Activated T-helper 2 cell treated with anti-CD3 and anti-CD28 coated beads, Interferon-gamma antibody, Interleukin-2, Interleukin-4, amounts not matched to agents 10 μg/mL and 5 μg/mL and 100 μg/mL, durations not matched to agents 14 hours and 24 hours and 36 hours (primary cell): ENCODE results near the gene WDR18. TPM values are rescaled to one million over a fixed set of nuclear protein-coding genes. Genes with fewer than 3 reads are reported as not detected.
A peak's percentile ranks its signal among the peaks of the same experiment; 100 is the strongest.
"Not testable (repeated sequence)": the region's sequence is repeated elsewhere in the genome, so short reads cannot be mapped to it uniquely, and the experiment has no call there.

ENCODE experiments used
- DNase-seq: peaks from one replicate; pipeline ENCODE4 v3.0.0; 2021; ENCODE audit warnings: low spot score
- H3K27ac Mint-ChIP-seq: one replicate; pipeline ENCODE4 v1.8.0; 2021; ENCODE audit warnings: mixed read lengths
- H3K27me3 Mint-ChIP-seq: one replicate; pipeline ENCODE4 v1.8.0; 2021; ENCODE audit warnings: low read depth, mixed read lengths
- H3K36me3 Mint-ChIP-seq: one replicate; pipeline ENCODE4 v1.8.0; 2021; ENCODE audit warnings: low read depth, mixed read lengths
- H3K4me1 Mint-ChIP-seq: one replicate; pipeline ENCODE4 v1.8.0; 2021; ENCODE audit warnings: low read depth, mixed read lengths
- H3K4me3 Mint-ChIP-seq: one replicate; pipeline ENCODE4 v1.8.0; 2021; ENCODE audit warnings: low read depth, mild to moderate bottlenecking, moderate library complexity, mixed read lengths
- H3K9me3 Mint-ChIP-seq: one replicate; pipeline ENCODE4 v1.8.0; 2021; ENCODE audit warnings: mixed read lengths
- intact Hi-C: fragments of 100-400 bp; cut with micrococcal nuclease; formaldehyde crosslinking; loops from one replicate; pipeline ENCODE4 v1.15.1; 2023
- total RNA-seq: library from RNA; stranded (reverse); gene quantifications from 2 replicates; pipeline ENCODE4 v1.2.3, GENCODE V29; 2022

The WDR18 gene
- total RNA-seq, 1 donor from 2014 or later = 94.9 TPM

DNA sequence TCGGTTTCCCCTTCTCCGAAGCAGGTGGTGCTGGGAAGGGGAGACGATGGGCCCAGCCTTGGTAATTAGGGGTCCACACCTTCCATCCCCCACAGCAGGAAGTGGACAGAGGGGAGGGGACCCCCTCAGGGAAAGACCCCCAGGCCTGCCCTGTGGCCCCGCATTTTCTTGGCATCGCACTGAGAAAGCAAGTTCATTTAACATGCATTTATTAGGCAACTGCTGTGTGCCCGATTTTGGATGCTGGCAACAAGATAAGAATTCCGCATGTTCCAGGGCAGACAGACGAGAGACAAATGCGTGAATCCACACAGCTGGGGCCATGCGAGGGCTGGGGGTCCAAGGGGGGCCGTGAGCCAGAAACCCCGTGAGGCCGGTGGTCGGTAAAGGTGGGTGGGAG lies 29.9 kb upstream of the WDR18 start:
- no peak for DNase-seq
- Mint-ChIP-seq H3K36me3 (no peaks in the 10 kb centered on the region), H3K4me3 (no peak overlapping the region), H3K9me3 (no peaks in the 10 kb centered on the region), H3K4me1 (peaks cover 4% of the 10 kb centered on the region), H3K27ac (no peak overlapping the region), H3K27me3 (no peaks in the 10 kb centered on the region)
- intact Hi-C loops = no loop called here

- DNase-seq = no peak
- no peaks in the 10 kb centered on the region for H3K27me3 Mint-ChIP-seq
- intact Hi-C loops = no loop called here
- H3K9me3 Mint-ChIP-seq = no peaks in the 10 kb centered on the region
- H3K27ac Mint-ChIP-seq = no peak overlapping the region
- peaks cover 4% of the 10 kb centered on the region for H3K4me1 Mint-ChIP-seq
- no peaks in the 10 kb centered on the region for H3K36me3 Mint-ChIP-seq
- no peak overlapping the region for H3K4me3 Mint-ChIP-seq
Observed at GRCh38 chr19:954672-955494, 29.3 kb upstream of the WDR18 start.

GRCh38 chr19:955803-956765 lies 28.1 kb upstream of the WDR18 start:
- intact Hi-C loops = no loop called here
- DNase-seq = no peak
- Mint-ChIP-seq H3K27me3 (no peaks in the 10 kb centered on the region), H3K36me3 (no peaks in the 10 kb centered on the region), H3K4me3 (no peak overlapping the region), H3K27ac (no peak overlapping the region), H3K4me1 (peaks cover 2% of the 10 kb centered on the region), H3K9me3 (no peaks in the 10 kb centered on the region)

DNA sequence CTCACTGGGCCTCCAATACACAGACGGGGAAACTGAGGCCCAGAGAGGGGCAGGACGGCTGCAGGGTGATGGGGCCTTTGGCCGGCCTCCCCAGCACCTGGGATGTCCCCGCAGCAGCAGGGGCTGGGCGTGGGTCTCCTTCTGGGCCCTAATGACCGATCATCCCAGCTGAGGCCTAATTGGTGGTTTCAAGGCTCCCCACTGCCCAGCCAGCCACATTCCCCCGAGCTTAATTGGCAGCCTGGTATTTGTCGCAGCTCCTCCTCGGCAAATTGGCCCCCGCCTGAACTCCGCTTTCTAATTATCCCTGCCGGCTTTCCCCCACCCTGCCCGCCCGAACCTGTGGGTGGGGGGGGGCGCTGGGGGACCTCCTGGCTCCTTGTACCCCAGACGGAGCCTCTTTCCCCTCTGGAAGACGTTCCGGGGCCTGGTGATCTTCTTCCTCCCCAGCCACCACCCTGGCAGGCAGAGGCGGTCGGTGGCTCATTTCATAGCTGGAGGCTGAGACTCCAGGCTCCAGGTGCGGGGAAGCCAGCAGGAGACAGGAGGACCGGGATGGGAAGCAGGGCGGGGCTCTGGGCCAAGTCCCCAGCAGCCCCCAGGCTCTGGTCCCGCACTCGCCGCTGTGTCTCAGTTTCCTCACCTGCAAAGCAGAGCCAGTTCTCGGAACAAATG lies 27.2 kb upstream of the WDR18 start:
- Mint-ChIP-seq H3K9me3 (no peaks in the 10 kb centered on the region), H3K27me3 (no peaks in the 10 kb centered on the region), H3K36me3 (no peaks in the 10 kb centered on the region), H3K4me1 (peaks cover 3% of the 10 kb centered on the region), H3K27ac (no peak overlapping the region), H3K4me3 (no peak overlapping the region)
- intact Hi-C loops = no loop called here
- DNase-seq = no peak

DNA sequence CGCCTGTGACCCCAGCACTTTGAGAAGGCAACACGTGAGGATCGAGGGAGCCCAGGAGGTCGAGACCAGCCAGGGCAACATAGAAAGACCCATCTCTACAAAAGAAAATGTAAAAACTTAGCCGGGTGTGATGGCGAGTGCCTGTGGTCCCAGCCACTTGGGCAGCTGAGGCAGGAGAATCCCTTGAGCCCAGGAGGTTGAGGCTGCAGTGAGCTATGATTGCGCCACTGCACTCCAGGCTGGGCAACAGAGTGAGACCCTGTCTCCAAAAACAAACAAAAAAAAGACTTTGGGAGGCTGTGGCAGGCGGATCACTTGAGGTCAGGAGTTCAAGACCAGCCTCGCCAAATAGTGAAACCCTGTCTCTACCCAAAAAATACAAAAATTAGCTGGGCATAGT lies 26.6 kb upstream of the WDR18 start:
- H3K4me1 Mint-ChIP-seq, H3K36me3 Mint-ChIP-seq, H3K9me3 Mint-ChIP-seq, DNase-seq, H3K4me3 Mint-ChIP-seq, H3K27ac Mint-ChIP-seq, H3K27me3 Mint-ChIP-seq, intact Hi-C loops: not testable (repeated sequence)

DNA sequence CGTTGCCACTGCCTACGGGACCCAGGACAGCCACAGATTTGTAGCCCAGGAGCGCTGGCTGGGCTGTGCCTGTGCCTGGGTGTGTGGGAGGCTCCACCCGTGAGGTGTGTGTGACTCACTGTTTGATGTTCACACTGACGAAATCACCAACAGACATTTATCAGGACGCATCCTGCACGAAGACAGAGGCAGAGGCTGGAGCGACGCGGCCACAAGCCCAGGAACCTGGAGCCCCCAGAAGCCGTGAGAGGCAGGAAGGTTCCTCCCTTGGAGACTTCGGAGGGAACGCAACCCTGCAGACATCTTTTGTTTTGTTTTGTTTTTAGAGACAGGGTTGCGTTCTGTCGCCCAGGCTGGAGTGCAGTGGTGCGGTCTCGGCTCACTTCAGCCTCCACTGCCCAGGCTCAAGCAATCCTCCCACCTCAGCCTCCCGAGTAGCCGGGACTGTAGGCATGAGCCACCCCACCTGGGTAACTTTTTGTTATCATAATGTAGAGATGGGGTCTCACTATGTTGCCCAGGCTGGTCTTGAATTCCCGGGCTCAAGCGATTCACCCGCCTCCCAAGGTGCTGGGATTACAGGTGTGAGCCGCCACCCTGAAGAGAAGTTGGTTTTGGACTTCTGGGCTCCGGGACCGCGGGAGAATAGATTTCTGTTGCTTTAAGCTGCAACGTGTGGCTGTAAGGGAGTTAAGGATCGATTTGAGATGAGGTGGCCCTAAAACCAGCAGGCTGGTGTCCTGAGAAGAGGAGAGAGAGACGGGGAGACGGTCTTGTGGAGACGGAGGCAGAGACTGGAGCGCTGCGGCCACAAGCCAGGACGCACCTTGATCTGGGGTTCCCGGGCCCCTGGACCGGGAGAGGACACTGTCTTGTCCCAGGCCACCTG lies 24.9 kb upstream of the WDR18 start:
- DNase-seq = no peak
- H3K36me3 Mint-ChIP-seq = peaks cover 3% of the 10 kb centered on the region
- no peak overlapping the region for H3K4me3 Mint-ChIP-seq
- intact Hi-C loops = no loop called here
- H3K4me1 Mint-ChIP-seq = peaks cover 7% of the 10 kb centered on the region
- H3K27ac Mint-ChIP-seq = peak overlapping the region; percentile 22
- no peaks in the 10 kb centered on the region for H3K9me3 Mint-ChIP-seq
- H3K27me3 Mint-ChIP-seq = no peaks in the 10 kb centered on the region

DNA sequence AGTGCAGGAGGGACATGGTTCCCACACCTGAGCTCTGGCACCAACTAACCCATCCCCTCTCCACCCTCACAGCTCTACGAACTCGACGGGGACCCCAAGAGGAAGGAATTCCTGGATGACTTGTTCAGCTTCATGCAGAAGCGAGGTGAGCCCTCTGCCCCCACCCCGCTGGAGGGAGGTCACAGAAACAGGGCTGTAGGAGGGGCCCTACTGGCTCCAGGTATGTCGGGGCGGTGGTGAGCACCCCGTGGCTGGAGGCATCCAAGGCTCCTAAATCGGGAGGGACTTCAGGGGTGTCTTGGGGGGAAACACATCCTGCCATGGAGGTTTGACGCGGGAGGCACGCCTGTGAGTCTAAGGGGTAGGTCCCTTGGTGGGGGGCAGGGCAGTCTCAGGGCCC lies 24.1 kb upstream of the WDR18 start:
- peaks cover 6% of the 10 kb centered on the region for H3K36me3 Mint-ChIP-seq
- intact Hi-C loops = no loop called here
- H3K27me3 Mint-ChIP-seq = no peaks in the 10 kb centered on the region
- no peak overlapping the region for H3K27ac Mint-ChIP-seq
- no peaks in the 10 kb centered on the region for H3K9me3 Mint-ChIP-seq
- H3K4me3 Mint-ChIP-seq = no peak overlapping the region
- H3K4me1 Mint-ChIP-seq = peaks cover 7% of the 10 kb centered on the region
- no peak for DNase-seq

- no peak for DNase-seq
- H3K9me3 Mint-ChIP-seq = no peaks in the 10 kb centered on the region
- intact Hi-C loops = no loop called here
- no peaks in the 10 kb centered on the region for H3K27me3 Mint-ChIP-seq
- H3K27ac Mint-ChIP-seq = no peak overlapping the region
- H3K4me3 Mint-ChIP-seq = no peak overlapping the region
- H3K4me1 Mint-ChIP-seq = peaks cover 7% of the 10 kb centered on the region
- H3K36me3 Mint-ChIP-seq = peaks cover 11% of the 10 kb centered on the region
Observed at GRCh38 chr19:960601-960938, 23.6 kb upstream of the WDR18 start.

DNA sequence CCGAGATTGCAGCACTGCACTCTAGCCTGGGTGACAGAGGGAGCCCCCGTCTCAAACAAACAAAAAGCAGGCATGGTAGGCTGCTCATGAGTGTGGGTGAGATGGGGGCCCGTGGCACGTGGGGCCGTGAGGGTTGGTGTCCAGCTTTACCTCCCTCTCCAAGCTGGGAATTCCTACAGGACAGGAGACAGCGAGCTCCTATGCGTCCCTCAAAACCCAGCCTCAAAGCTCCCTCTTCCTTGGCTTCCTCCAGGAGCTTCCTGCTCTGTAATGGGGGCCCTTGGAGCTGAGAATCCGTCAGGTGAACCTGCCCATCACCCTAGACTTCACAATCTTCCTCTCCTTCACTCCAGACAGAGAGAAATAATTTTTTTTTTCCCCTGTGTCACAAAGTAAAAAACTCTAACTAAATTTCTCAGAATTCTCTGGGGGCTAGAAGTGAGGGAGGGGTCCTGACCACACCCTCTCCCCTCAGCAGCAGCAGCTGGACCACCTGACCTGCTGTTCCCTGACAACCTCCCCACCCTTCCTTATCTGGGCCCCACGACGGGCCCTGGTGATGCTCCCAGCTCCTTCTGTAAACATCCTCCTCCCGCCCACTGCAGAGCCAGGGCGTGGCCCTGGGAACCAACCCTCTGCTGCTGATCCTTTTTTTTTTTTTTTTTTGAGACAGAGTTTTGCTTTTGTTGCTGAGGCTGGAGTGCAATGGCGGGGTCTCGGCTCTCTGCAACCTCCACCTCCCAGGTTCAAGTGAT lies 22.1 kb upstream of the WDR18 start:
- H3K9me3 Mint-ChIP-seq = no peaks in the 10 kb centered on the region
- intact Hi-C loops = no loop called here
- peaks cover 19% of the 10 kb centered on the region for H3K36me3 Mint-ChIP-seq
- no peaks in the 10 kb centered on the region for H3K27me3 Mint-ChIP-seq
- H3K4me1 Mint-ChIP-seq = peaks cover 7% of the 10 kb centered on the region
- peak overlapping the region; percentile 42 for H3K27ac Mint-ChIP-seq
- H3K4me3 Mint-ChIP-seq = no peak overlapping the region
- DNase-seq = no peak

- no peak overlapping the region for H3K4me3 Mint-ChIP-seq
- intact Hi-C loops = no loop called here
- H3K27ac Mint-ChIP-seq = no peak overlapping the region
- H3K4me1 Mint-ChIP-seq = peaks cover 7% of the 10 kb centered on the region
- no peak for DNase-seq
- H3K36me3 Mint-ChIP-seq = peaks cover 23% of the 10 kb centered on the region
- H3K27me3 Mint-ChIP-seq = no peaks in the 10 kb centered on the region
- H3K9me3 Mint-ChIP-seq = no peaks in the 10 kb centered on the region
Observed at GRCh38 chr19:962683-963400, 21.3 kb upstream of the WDR18 start.

DNA sequence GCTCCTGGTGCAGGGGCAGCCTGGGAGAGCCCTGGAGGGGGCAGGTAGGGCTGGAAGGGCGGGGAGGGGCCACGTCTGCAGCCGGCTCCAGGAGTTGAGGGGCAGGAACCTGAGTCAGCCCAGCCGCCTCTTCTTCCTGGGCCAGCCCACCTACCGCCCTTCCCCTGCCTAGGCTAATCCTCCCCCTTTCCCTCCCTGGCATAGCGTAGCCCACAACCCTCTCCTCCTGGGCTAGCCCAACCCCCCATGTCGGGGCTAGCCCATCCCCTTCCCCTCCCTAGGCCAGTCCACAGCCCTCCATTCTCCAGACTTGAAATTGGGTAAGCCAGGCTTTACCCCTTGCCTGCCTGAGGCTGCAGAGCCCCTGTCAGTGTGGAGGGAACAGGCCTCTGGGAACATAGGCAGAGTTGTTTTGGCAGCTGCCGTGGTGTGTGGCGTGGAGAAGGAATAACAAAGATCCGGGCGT lies 20.6 kb upstream of the WDR18 start:
- H3K27me3 Mint-ChIP-seq = no peaks in the 10 kb centered on the region
- H3K4me3 Mint-ChIP-seq = no peak overlapping the region
- H3K36me3 Mint-ChIP-seq = peaks cover 28% of the 10 kb centered on the region
- peaks cover 7% of the 10 kb centered on the region for H3K4me1 Mint-ChIP-seq
- no peaks in the 10 kb centered on the region for H3K9me3 Mint-ChIP-seq
- DNase-seq = no peak
- H3K27ac Mint-ChIP-seq = no peak overlapping the region
- intact Hi-C loops = no loop called here
